ENCODE measurements around the gene VSIR. TPM values are rescaled to one million over a fixed set of nuclear protein-coding genes. Genes with fewer than 3 reads are reported as not detected.

The VSIR gene
- total RNA-seq, 1 donor from 2014 or later, result 115 TPM

DNA sequence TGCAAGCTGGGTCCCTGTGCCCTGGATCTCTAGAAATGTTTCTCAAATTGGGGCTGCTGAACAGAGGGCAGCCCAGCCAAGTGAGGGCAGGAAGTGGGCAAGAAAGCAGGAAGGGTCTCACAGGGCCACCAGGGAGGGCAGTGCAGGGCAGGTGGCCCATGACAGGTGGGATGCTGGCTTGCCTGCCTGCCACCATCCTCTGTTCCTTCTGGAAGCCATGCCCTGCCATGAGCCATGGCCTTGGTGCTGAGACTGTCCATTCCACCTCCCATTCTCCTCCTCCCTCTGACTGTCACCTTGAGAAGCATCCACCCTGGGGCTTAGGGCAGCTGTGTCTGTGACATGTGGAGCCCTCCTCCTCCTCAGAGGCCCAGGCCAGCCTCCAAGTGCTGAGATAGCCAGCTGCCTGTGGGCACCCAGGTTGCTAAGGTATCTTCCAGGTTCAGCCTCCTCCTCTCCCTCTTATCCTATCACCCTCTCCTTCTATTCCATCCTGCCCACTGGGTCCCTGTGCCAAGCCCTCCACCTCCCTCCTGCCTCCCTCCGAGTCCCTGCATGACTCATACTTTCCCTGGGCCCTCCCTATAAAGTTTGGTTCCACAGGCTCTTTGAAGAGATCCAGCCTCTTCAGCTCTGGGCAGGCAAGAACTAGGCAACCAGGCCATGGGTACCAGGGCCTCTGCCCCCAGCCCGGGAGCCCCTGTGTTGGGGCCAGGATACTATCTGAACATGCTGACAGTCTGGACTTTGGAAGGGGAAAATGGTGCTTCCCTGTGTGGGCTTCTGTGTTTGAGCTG is 1.3 kb downstream of the VSIR start:
- H3K9me3 Mint-ChIP-seq, result no peaks in the 10 kb centered on the region
- peaks cover 21% of the 10 kb centered on the region for H3K36me3 Mint-ChIP-seq (ENCODE audit: low read depth)
- H3K27ac Mint-ChIP-seq, result peak overlapping the region; percentile 90
- intact Hi-C loops (cut with micrococcal nuclease), result loop anchor here (2.0 to 10.0 kb wide), 3 partner anchors 15 to 313 kb away; partner anchors contain the start of gene SPOCK2
- no peak for DNase-seq (ENCODE audit: low spot score)
- H3K27me3 Mint-ChIP-seq (ENCODE audit: insufficient read depth), result no peaks in the 10 kb centered on the region
- H3K4me1 Mint-ChIP-seq (ENCODE audit: low read depth), result peaks cover 82% of the 10 kb centered on the region
- H3K4me3 Mint-ChIP-seq, result peak overlapping the region; percentile 84

DNA sequence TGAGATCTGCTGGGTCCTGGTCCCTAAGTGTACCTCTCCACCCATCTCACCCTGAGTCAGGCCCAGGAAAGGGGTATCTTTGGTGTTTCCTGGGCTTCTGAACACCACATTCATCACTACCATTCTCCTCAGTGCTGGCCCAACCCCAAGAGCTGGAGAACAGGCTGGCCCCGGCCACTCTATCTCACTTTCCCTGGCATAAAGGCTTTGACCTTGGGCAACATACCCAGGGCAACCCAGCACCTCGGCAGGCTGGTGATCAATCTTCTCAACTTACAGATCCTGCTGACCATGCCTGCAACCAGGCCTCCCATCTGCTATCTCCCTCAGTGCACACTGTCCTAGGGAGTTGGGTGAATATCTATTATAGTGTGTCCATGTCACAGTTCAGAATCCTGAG is 2.1 kb downstream of the VSIR start:
- Mint-ChIP-seq H3K27me3 (ENCODE audit: insufficient read depth) (no peaks in the 10 kb centered on the region), H3K27ac (peak overlapping the region; percentile 90), H3K9me3 (no peaks in the 10 kb centered on the region), H3K4me1 (ENCODE audit: low read depth) (peaks cover 84% of the 10 kb centered on the region), H3K4me3 (peak overlapping the region; percentile 84), H3K36me3 (ENCODE audit: low read depth) (peaks cover 28% of the 10 kb centered on the region)
- intact Hi-C loops (cut with micrococcal nuclease), result loop anchor here (5.0 to 10.0 kb wide), 2 partner anchors 59 to 314 kb away; partner anchors contain the start of gene SPOCK2
- no peak for DNase-seq (ENCODE audit: low spot score)

DNA sequence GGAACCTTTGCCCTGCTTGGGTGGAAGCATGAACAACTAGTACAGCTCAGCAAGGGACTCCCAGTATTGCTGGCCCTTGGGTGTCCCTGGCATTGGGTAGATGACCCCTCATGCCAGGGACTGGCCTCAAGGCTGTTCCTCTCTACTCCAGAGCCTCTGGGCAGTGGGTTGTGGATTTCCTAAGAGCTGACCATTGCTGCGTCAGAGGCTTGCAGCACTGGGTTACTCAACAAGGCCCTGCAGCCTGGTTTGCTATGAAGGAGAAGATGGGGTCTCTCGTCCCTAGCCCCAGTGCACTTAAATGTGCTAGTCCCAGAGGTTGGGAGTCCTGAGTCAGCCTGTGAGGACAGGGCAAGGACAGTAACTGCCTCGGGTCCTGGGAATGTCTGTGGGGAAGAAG is 2.5 kb downstream of the VSIR start:
- H3K9me3 Mint-ChIP-seq, result no peaks in the 10 kb centered on the region
- H3K4me3 Mint-ChIP-seq, result peak overlapping the region; percentile 84
- H3K27ac Mint-ChIP-seq, result peak overlapping the region; percentile 90
- DNase-seq (ENCODE audit: low spot score), result no peak
- intact Hi-C loops (cut with micrococcal nuclease), result loop anchor here (5.0 to 10.0 kb wide), 2 partner anchors 58 to 314 kb away; partner anchors contain the start of gene SPOCK2
- peaks cover 83% of the 10 kb centered on the region for H3K4me1 Mint-ChIP-seq (ENCODE audit: low read depth)
- H3K27me3 Mint-ChIP-seq (ENCODE audit: insufficient read depth), result no peaks in the 10 kb centered on the region
- peaks cover 30% of the 10 kb centered on the region for H3K36me3 Mint-ChIP-seq (ENCODE audit: low read depth)

DNA sequence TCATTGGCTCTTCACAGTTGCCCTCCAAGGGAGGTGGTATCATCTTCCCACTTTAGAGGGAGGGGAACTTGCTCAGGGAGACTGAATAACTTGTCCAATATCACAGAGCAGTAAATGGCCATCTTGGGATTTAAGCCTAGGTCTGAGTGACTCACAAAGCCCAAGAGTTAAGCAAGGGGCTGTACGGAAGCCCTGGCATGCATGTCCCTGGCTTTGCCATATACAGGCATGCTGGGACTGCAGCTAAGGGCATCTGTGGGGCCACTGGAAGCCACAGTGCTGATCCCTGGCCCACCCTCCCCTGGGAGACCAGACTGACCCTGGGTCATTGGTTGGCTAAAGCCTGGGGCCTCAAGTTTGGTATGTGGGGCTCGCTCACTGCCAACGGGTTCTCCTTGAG is 3.1 kb downstream of the VSIR start:
- Mint-ChIP-seq H3K9me3 (no peaks in the 10 kb centered on the region), H3K4me3 (peak overlapping the region; percentile 84), H3K36me3 (ENCODE audit: low read depth) (peaks cover 34% of the 10 kb centered on the region), H3K27me3 (ENCODE audit: insufficient read depth) (no peaks in the 10 kb centered on the region), H3K4me1 (ENCODE audit: low read depth) (peaks cover 83% of the 10 kb centered on the region), H3K27ac (peak overlapping the region; percentile 90)
- DNase-seq (ENCODE audit: low spot score), result no peak
- intact Hi-C loops (cut with micrococcal nuclease), result loop anchor here (5.0 to 10.0 kb wide), 2 partner anchors 58 to 315 kb away; partner anchors contain the start of gene SPOCK2

DNA sequence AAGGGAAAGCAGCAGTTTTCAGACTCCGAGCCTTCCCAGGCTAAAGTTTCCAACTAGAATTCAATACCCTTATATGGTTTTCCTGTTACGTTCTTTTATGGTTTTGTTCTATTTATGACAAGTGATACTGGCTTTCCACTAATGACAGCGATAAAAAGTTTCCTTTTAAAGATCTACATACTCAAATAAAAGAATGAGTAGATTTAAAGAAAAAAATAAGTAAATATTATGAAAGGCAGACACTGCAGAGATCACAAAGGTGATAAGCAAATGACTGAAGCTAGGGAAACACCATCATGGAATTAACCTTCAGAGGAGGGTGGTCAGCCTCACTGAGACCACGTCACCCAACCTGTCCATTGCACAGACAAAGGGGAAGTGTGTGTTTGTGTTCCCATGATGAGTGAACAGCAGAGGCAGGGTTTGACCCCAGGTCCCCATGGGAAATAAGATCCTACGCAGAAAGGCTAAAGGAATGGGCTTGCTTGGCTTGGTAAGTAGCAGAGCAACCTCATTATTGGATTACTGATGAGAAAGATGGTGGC is 4.0 kb downstream of the VSIR start:
- DNase-seq (ENCODE audit: low spot score), result no peak
- Mint-ChIP-seq H3K4me1 (ENCODE audit: low read depth) (peaks cover 80% of the 10 kb centered on the region), H3K36me3 (ENCODE audit: low read depth) (peaks cover 36% of the 10 kb centered on the region), H3K27me3 (ENCODE audit: insufficient read depth) (no peaks in the 10 kb centered on the region), H3K27ac (peak overlapping the region; percentile 90), H3K9me3 (no peaks in the 10 kb centered on the region), H3K4me3 (peak overlapping the region; percentile 84)
- intact Hi-C loops (cut with micrococcal nuclease), result loop anchor here (1.0 kb wide), 6 partner anchors 21 to 450 kb away; partner anchors contain the start of gene SLC29A3

DNA sequence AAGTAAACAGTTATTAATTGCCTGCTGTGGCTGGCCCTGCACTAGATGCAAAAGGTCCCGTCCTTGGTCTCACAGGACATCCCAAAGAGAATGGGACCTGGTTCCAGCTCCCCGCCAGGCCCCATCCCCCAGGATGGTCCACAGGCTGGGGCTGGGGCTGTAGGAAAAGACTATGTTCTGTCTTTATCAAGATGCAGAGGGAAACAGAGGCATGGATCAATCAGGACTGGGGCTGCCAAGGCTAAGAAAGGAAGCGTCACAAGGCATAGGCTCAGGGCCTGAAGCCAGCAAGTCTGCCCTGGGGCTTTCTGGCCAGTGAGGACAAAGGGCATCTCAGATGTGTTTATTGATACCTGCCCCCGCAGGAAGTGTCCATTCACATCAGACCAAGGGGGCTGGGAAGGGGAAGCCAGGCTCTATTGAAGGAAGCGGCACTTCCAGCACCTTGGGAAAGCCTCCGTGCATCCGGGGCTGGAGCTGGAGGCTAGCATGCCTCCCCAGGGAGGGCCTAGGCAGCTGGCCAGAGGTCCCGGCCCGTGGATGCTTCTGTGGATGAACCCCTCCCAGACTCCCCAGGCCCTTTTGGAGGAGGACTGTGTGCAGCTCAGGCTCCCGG is 5.8 kb downstream of the VSIR start:
- Mint-ChIP-seq H3K9me3 (no peaks in the 10 kb centered on the region), H3K27me3 (ENCODE audit: insufficient read depth) (no peaks in the 10 kb centered on the region), H3K27ac (peak overlapping the region; percentile 90), H3K4me3 (peak overlapping the region; percentile 69), H3K36me3 (ENCODE audit: low read depth) (peaks cover 43% of the 10 kb centered on the region), H3K4me1 (ENCODE audit: low read depth) (peaks cover 82% of the 10 kb centered on the region)
- no peak for DNase-seq (ENCODE audit: low spot score)
- intact Hi-C loops (cut with micrococcal nuclease), result loop anchor here (1.0 to 2.0 kb wide), 2 partner anchors 10 to 445 kb away; no protein-coding TSS in a partner anchor

DNA sequence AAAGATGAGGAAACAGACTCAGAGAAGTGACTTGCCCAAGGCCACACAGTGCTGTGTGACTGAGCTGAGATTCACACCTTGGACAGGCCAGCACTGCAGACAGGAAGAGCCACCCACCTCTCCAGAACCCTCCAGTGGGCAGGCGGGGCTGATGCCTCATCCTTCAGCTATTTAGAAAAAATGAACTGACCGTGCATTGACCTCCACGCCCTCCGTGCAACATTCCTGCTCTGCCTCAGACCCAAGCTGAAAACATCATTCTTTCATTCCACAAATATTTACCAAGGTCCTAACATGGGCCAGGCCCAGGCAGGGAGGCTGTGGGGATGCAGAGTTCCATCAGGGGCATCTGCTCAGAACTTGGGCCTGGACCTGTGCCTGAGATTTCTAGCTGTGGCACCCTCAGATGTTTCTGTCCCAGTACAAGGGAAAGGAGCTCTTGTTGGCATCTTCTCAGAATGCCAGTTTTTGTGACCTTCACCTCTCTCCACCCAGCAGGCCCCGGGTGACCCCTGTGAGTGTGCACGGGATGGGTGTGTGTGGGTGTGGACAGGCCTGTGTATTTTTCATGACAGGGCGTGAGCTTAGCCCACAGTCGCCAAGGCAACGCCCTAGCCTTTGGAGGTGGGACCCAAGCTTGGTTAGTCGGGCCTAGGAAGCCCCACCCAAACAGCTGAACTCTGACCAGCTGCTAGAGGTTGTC is 6.5 kb downstream of the VSIR start:
- intact Hi-C loops (cut with micrococcal nuclease), result loop anchor here (2.0 kb wide), 1 partner anchor 446 kb away; no protein-coding TSS in a partner anchor

DNA sequence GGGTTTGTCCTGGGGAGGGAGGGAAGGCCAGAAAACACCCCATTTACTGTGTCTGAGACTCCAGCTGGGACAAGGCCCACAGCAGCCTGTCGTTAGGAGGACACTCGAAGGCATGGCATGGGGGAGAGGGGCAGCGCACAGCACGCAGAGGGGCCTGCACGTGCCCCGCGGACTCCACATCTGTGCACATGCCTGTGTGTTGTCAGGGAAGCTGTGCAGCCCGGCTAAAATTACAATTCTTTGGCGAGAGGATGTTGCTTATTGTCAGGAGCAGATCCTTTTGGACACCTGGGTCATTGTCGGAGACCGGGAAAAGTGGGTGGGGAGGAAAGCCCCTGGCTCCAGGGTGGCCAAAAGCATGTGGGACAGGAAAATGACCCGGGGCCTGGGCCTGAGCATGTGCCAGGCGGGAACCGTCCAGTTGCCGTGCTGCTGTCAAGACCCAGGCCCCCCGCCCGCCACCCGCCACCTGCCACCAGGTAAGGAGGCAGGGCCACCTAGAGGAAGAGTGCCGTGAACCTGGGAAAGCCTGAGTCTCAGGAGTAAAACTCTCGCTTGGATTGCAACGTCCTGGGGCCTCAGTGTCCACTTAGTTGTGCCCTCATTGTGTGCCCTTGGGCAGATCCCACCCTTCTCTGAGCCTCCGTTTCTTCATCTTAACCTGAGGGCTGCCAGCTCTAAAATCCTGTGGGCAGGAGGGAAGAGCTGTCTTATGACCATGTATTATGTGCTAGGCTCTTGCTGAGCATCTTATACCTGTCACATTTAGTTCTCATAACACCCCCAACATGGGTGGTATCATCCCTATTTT is 7.2 kb downstream of the VSIR start:
- H3K27me3 Mint-ChIP-seq (ENCODE audit: insufficient read depth), result no peaks in the 10 kb centered on the region
- peaks cover 78% of the 10 kb centered on the region for H3K4me1 Mint-ChIP-seq (ENCODE audit: low read depth)
- H3K36me3 Mint-ChIP-seq (ENCODE audit: low read depth), result peaks cover 48% of the 10 kb centered on the region
- peak overlapping the region; percentile 3 for H3K4me3 Mint-ChIP-seq
- intact Hi-C loops (cut with micrococcal nuclease), result loop anchor here (2.0 kb wide), 1 partner anchor 447 kb away; no protein-coding TSS in a partner anchor
- DNase-seq (ENCODE audit: low spot score), result no peak
- H3K9me3 Mint-ChIP-seq, result no peaks in the 10 kb centered on the region
- H3K27ac Mint-ChIP-seq, result peak overlapping the region; percentile 55

More for the DNA sequence above, 6.5 kb downstream of the VSIR start:
- Mint-ChIP-seq H3K27me3 (ENCODE audit: insufficient read depth) (no peaks in the 10 kb centered on the region), H3K4me3 (peak overlapping the region; percentile 69), H3K27ac (peak overlapping the region; percentile 80), H3K36me3 (ENCODE audit: low read depth) (peaks cover 43% of the 10 kb centered on the region), H3K9me3 (no peaks in the 10 kb centered on the region), H3K4me1 (ENCODE audit: low read depth) (peaks cover 81% of the 10 kb centered on the region)
- DNase-seq (ENCODE audit: low spot score), result no peak

DNA sequence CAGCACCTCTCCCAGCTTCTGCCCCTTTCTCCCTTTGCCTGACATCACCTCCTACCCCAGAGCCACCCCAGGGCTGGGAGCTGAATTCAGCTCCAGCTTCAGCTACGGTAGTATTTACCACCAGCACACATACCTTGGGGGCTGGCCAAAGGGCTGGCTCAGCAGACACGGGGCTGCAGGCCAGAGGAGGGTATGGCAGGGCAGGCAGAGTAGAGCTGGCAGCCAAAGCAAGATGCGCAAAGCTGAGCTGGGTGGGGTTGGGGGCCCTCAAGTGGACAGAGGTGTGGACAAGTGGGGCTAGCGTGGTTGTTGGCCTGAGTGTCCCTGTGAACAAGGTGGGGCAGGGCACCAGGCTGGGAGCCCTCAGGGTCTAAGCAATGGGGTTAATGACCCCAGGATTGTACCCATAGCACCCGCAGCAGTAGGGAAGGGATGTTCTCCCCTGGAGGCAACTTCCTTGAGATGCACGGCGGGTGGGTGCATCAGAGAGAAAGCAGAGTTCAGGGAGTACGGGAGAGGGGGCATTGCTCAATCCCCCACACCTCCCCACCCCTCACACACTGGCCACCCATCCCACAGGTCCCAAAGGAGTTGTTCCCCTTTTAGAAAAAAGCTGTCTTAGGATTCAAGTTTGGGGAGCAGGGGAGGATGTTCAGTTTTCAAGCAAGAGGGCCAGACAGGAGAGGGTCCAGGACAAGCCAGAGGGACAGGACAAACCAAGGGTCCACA is 8.0 kb downstream of the VSIR start:
- Mint-ChIP-seq H3K9me3 (no peaks in the 10 kb centered on the region), H3K4me3 (no peak overlapping the region), H3K36me3 (ENCODE audit: low read depth) (peaks cover 52% of the 10 kb centered on the region), H3K27ac (no peak overlapping the region), H3K27me3 (ENCODE audit: insufficient read depth) (no peaks in the 10 kb centered on the region), H3K4me1 (ENCODE audit: low read depth) (peaks cover 78% of the 10 kb centered on the region)
- intact Hi-C loops (cut with micrococcal nuclease), result no loop called here
- DNase-seq (ENCODE audit: low spot score), result no peak

DNA sequence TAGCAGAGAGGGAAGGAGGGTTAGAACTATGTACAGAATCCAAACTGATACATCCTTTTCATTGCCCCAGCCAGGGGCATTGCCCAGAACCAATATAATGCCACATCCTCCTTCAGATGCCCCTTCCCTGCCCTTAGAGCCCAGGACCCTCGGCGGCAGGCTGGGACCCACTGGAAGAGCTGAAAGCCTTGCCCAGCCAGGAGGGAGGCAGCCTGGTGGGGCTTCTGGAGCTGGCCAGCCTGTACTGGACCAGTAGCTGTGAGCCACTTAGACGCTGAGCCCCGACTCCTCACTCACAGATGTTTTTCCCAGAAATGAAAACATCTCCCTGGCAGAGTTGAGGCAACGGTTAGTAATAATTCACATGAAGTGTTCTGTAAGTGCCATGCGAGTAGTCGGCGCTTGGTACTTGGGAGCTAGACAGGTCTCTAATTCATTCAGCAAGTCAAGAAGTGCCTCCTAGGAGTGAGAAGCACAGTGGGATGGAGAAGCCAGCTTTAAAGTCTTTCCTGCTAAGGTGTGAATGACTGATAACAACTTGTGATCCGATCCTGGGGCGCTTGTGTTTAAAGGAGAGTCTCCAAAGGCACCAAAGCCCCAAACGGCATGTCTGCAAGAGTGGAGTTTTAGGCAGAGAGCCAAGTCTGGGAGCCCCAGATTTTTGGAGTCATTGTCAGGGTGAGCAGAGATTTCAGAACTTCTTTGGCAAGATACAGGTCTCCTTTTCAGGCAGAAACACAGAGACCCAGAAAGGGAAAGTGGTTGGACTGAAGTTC is 9.8 kb downstream of the VSIR start:
- Mint-ChIP-seq H3K36me3 (ENCODE audit: low read depth) (peaks cover 44% of the 10 kb centered on the region), H3K9me3 (no peaks in the 10 kb centered on the region), H3K4me3 (no peak overlapping the region), H3K27me3 (ENCODE audit: insufficient read depth) (no peaks in the 10 kb centered on the region), H3K4me1 (ENCODE audit: low read depth) (peaks cover 67% of the 10 kb centered on the region), H3K27ac (peak overlapping the region; percentile 35)
- intact Hi-C loops (cut with micrococcal nuclease), result no loop called here
- DNase-seq (ENCODE audit: low spot score), result no peak

DNA sequence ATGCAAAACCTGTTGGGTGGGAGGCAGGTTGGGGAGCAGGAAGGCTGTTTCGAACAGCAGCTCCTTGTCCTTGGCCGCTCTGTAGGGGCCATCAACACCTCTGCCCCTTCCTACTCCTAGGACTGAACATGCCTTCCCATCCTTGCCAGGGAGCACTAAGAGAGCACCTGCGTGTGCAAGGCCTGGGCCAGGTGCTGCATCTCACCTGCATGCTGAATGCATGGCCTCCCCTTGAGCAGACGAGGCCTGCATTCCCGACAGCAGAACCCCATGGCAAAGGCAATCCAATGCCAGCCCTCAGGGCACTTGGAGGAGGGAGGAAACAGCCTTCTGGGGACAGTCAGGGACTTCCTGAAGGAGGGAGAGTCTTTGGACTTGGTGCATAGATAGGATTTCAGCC is 11.0 kb downstream of the VSIR start:
- no peaks in the 10 kb centered on the region for H3K9me3 Mint-ChIP-seq
- no peaks in the 10 kb centered on the region for H3K27me3 Mint-ChIP-seq (ENCODE audit: insufficient read depth)
- H3K36me3 Mint-ChIP-seq (ENCODE audit: low read depth), result peaks cover 47% of the 10 kb centered on the region
- H3K27ac Mint-ChIP-seq, result no peak overlapping the region
- H3K4me1 Mint-ChIP-seq (ENCODE audit: low read depth), result peaks cover 67% of the 10 kb centered on the region
- DNase-seq (ENCODE audit: low spot score), result no peak
- intact Hi-C loops (cut with micrococcal nuclease), result no loop called here
- no peak overlapping the region for H3K4me3 Mint-ChIP-seq

Data from activated T-helper 1 cell treated with anti-CD3 and anti-CD28 coated beads, Interleukin-12 subunit alpha, Interleukin-12 subunit beta, Interleukin-2, Interleukin-4 antibody, amounts not matched to agents 30 ng/mL and 10 ng/mL and 1 ng/mL, durations not matched to agents 14 hours and 24 hours and 36 hours (primary cell).